NB4 (cell line): ENCODE data around the gene TTC38.

Experiments used
- CTCF ChIP-seq: IDR thresholded peaks from one replicate; pipeline ENCODE4 v1.5.1; 2012; ENCODE audit warnings: low read depth, low read length
- MAX ChIP-seq: IDR thresholded peaks from 2 replicates; pipeline ENCODE4 v1.6.1; 2011; ENCODE audit warnings: low read depth, low read length
- POLR2A ChIP-seq: IDR thresholded peaks from 2 replicates; pipeline ENCODE4 v1.6.1; 2011; ENCODE audit warnings: mild to moderate bottlenecking; ENCODE audit not compliant: insufficient read length; ENCODE audit errors: extremely low read depth

GRCh38 chr22:46287873-46288751, 20.3 kb downstream of the TTC38 start:
- TF ChIP-seq CTCF (no peak), MAX (peak; percentile 50; the same call in 1 of the 2 replicates), POLR2A (peak; percentile 41)
